ENCODE data around the gene CPEB3.

DNA sequence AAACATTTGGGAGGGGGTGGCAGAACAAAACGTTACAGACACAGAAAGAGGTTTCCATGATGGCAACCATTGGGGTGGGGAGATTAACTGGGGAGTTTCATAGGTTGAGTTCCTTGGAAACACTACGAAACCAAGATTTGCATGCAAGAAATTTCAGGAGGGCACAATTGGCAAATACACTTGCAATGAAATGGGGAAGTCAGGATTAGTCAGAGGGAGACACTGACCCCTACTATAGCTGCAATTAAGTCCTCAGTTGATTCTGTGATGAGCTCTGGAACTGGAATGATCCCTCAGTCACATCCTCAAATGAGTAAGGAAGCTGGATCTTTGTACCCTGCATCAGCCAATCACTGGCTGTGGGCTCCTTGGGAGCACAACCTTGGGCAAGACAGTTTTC is 22.1 kb downstream of the CPEB3 start:
- TF ChIP-seq TAF1 (IDR thresholded peaks at IDR 0.05; ENCODE audit: borderline replicate concordance, insufficient read depth, low read length): no peak
- TF ChIP-seq POLR2AphosphoS5 (IDR thresholded peaks at IDR 0.05; ENCODE audit: low read depth, low read length): no peak
- no peak for TF ChIP-seq SIN3A (IDR thresholded peaks at IDR 0.05; ENCODE audit: borderline replicate concordance, insufficient read depth, low read length)
- TF ChIP-seq, protein P1, sequence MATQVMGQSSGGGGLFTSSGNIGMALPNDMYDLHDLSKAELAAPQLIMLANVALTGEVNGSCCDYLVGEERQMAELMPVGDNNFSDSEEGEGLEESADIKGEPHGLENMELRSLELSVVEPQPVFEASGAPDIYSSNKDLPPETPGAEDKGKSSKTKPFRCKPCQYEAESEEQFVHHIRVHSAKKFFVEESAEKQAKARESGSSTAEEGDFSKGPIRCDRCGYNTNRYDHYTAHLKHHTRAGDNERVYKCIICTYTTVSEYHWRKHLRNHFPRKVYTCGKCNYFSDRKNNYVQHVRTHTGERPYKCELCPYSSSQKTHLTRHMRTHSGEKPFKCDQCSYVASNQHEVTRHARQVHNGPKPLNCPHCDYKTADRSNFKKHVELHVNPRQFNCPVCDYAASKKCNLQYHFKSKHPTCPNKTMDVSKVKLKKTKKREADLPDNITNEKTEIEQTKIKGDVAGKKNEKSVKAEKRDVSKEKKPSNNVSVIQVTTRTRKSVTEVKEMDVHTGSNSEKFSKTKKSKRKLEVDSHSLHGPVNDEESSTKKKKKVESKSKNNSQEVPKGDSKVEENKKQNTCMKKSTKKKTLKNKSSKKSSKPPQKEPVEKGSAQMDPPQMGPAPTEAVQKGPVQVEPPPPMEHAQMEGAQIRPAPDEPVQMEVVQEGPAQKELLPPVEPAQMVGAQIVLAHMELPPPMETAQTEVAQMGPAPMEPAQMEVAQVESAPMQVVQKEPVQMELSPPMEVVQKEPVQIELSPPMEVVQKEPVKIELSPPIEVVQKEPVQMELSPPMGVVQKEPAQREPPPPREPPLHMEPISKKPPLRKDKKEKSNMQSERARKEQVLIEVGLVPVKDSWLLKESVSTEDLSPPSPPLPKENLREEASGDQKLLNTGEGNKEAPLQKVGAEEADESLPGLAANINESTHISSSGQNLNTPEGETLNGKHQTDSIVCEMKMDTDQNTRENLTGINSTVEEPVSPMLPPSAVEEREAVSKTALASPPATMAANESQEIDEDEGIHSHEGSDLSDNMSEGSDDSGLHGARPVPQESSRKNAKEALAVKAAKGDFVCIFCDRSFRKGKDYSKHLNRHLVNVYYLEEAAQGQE (IDR thresholded peaks at IDR 0.05; ENCODE audit: insufficient read depth in 1 of 2, low read depth in 2 of 2, low read length in 2 of 2): no peak
